ENCODE measurements around the gene STUM.

STUM gene

DNA sequence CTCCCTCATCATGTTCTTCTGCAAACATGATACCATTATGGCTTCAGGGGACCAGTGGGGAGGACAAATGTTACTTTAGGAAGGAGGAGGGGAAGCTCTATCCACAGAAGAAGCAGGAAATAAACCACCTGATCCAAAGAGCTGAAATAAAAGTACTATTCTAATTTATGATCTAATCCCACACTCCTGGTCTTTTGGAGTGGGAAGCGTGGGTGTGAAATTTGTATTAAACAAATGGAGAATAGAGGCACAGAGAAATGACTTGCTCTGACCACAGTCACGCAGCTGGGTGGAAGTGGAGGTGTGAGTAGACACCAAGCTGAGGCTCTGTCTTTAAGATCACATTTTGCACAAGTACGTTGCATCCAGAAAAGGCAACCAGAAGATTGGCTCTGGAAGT lies 14.5 kb upstream of the STUM start:
- no peak for DNase-seq

DNA sequence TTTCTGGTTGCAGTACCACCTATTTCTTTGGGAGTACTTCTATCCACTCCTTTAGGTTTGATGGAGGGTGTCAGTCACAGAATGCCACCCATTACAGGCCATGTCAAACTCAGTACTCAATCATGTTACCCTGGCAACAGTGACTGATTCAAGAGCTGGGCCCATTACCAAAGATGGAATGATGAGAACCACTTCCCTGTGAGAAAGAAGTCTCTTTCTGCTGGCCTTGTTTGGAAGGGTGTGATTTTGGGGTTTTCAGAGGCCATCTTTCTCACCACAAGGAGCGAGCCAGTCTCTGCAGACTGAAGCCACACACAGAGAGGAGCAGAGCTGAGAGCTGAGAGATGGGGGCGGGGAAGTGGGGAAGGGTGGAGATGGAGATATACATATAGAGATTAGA lies 13.9 kb upstream of the STUM start:
- DNase-seq = no peak

DNA sequence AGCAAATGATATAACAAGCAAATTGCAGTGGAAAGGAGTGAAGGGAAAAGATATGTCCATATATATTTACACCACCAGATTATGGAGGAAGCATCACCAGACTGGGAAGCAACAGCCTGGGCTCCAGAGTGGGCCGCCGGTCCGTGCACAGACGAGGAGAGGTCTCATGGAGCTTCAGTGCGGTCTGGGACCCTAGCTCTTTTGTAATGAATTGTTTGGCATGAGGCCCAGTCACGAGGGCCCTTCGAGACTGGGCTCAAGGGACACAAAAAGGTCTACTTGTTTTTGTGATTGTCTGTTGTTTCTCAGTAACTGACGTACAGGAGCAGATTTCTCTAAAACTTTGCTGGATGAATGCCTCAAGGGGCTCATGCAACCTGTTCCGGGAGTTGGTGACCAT lies 12.9 kb upstream of the STUM start:
- no peak for DNase-seq

DNA sequence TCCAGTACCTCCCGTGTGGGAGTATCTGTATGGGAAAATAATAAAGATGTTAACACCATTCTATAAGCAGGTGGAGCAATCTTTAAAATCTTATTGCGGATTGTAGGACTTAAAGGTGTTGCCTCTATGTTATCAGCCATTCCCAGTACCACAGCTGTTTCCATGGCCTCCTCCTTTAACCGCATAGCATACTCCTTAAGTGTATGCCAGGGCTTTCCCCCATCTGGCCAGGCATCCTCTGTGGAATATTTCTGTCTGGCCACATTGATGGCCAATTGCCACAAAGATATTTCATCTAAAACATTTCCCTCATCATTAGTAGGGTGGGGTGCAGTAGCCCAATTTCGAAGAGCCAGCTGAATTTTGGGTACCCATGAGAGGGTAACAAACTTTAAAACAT lies 7.3 kb upstream of the STUM start:
- DNase-seq = no peak

DNA sequence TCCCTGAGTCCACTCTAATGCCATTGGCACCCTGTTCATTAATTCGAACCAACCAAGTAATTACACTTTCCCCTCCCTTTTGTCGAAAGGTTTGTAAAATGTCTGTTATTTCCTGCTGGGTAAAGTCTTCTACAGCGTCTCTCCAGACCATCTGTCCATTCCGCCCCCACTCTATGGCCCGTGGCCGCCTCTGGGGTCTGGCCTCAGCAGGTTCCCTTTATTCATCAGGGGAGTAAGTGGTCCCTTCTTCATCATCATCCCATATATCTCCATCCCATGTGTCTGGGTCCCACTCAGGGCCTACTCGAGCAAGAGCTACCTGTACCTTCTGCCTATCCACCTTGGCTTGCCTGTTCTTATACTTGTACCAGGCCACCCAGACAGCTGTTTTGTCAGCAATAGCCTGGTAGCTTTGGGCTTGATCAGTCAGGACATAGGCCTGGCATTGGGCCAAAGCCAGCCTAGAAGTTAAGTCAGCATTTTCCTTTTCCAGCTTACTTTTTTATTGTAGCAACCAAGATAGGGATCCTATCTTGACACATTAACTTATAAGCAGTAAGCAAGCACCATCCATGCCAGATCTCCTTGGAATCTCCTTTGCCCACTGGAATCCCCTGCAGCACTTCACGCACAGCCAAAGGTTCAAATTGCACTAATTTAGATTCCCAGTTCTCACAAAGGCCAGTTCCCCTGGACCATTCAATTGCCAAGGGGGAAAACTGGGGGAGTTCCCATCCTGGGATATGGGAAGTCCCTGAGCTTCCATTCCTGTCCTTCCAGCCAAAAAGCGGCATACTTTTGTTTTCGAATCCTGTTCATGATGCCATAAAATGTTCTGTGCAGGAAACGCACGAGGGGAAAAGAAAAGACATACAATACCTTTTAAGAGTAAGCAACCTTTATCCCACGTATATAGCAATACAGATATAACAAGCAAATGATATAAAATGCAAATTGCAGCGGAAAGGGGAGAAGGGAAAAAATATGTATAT lies 6.6 kb upstream of the STUM start:
- no peak for DNase-seq

DNA sequence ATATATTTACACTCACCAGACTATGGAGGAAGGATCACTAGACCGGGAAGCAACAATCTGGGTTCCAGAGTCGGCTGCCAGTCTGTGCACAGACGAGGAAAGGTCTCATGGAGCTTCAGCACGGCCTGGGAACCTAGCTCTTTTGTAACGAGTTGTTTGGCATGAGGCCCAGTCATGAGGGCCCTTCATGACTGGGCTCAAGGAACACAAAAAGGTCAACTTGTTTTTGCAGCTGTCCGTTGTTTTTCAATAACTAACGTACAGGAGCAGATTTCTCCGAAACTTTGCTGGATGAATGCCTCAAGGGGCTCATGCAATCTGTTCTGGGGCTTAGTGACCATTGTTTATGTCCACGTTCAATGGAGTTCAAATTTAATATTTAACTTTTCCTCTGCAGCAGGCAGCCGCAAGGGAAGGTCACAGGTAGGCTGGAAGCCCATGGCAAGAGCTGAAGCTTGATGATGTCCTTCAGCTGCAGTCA lies 5.9 kb upstream of the STUM start:
- no peak for DNase-seq

DNA sequence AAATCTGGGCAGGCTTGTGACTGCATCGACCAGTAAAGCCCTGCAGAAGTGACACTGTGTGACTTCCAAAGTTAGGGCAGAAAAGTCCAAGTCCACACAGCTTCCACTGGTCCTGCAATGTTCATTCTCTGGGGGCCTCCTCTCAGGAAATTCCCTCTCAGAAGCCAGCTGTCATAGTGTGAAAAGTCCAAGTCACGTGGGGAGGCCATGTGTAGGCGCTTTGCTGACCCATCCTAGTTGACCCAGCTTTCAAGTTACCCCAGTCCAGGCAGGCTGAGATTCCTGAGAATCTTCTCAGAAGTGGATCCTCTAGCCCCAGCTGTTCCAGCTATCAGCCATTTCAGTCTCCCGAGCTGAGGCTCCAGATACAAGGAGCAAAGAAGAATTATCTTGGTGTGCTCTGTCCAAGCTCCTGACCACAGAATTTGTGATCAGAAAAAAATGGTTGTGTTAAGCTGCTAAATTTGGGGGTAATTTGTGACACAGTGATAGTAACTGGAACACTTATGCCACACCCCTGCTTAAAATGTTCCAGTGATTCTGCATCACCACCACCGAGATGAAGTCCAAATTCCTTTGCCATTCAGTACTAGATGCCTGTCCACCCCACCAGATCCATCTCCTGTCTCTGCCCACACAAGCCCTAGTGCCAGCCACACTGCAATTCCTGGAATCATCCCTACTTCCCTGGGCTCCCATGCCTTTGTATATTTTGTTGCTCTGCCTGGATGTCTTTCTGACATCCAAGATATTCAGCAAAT lies 2.5 kb upstream of the STUM start:
- no peak for DNase-seq

DNA sequence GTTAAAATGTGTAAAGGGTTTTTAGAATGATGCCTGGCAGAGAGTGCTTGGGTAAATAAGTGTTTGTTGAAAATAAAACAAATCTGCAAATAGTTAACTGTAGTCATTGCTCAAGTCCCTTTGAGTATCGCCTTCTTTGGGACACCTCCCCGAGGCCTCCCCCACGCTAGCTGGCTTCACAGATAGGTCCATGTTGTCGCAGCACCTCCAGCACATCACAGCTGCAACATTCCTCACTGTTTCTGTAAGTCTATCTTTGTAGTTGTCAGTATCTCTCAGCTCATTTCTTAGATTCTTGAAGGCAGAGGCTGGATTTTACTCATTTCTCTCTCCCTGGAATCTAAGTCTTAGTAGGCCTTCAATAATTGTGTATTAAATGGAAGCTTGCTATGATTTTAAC lies 1.6 kb upstream of the STUM start:
- DNase-seq = no peak

DNA sequence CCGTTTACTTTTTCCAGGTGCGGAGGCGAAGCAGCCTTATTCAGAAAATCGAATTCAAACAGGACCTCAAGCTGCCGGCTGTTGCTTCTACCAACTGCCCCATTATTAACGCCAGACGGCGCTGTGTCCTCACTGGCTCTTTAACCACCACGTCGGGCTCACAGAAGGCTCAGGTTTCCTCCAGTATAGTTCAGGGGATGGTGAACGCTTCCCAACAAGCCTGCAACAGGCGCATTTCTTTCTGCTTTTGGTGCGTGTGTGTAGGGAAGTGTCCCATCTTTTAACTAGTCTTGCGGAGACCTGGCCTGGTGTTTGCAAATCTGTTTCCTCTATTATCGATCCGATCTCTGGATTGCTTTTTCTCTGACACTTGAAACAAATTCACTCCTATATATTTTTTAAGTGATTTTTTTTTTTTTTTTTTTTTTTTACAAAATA lies 791 bp upstream of the STUM start:
- peak; percentile 65 for DNase-seq

DNA sequence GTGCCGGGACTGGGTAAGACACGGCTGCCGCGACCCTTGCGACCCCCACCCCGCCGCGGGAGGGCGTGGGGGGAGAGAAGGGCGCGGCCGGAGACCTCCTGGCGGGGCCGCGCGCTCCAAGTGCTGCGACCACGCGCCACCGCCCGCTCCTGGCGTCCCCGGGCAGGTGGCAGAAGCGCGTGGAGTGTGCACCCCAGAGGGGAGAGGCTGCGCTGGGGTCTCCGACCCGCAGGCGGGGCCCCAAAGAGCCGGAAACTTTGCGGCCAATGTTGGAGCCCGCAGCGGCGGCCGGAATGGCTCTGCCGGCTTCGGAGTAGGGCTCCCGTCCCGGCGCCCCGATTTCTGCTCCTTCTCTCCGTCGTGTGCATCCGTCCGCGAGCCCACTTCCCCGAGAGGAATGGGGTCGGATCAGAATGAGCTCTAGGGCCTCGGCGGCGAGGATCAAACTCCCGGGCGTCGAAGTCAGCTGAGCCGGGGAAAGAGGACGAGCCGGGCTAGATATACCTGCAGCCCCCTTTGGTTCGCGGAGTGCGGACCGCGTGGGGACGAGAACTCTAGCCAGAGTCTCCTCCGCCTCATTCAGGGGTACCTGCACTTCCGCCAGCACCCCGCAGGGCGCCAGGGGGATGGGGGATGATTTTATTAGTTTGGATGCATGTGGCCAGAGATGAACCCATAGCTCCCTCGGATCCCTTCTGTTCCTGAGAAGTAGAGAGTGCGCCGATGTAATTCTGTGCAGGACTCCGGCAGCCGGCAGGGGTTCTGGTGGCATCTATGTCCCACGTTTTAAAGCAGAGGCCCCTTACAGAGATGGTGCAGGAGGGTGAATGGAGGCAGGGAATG lies 751 bp downstream of the STUM start:
- DNase-seq = no peak

DNA sequence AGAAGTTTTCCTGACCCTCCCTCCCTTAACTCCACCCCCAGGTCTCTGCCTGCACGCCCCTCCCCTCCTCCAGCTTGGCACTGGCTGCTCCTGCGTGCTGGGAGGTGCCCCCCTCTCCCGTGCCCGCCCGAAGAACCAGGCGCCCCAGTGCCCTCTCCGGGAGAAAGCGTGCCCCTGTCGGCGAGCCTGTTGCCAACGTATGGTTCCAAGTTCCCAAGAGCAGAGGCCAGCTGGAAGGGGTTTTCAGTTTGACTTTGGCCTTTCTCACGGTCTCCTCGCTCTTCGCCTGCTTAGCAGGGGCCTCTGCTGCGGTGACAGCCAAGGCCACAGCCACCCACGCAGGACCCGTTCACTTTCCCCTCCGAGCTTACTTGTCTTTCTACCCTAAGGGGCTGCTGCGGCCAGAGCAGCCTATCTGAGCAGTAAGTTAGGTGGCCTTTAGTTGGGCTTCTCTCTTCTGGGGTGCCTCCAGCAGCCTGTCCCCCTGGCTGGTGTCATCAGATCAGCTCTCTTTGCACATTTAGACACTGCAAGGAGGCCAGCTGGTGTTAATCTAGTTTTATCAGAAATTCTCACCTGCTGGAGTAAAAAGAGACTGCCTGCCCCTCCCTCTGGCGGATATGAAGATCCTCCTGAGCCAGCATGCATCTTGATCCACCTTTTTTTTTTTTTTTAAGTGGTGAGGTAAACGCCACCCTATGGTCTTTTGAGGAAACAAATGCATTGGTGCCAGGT lies 1.5 kb downstream of the STUM start:
- peak; percentile 17 for DNase-seq

DNA sequence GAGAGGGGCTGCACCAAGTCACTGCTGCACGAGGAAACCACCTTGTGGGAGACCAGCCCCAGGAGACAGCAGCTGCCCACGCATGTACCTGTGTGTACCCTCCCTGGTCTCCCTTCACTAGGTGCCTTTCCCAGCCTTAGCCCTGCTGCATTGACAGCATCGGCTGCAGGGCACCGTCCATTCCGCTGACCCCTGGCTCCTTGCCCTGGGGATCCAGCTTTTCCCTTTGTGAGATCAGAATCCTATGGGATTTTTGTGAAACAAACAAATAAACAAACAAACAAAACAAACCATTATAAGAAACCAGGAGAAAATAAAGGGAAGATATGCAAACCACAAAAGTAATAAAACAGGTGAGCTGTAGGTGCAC lies 2.1 kb downstream of the STUM start:
- DNase-seq = no peak

DNA sequence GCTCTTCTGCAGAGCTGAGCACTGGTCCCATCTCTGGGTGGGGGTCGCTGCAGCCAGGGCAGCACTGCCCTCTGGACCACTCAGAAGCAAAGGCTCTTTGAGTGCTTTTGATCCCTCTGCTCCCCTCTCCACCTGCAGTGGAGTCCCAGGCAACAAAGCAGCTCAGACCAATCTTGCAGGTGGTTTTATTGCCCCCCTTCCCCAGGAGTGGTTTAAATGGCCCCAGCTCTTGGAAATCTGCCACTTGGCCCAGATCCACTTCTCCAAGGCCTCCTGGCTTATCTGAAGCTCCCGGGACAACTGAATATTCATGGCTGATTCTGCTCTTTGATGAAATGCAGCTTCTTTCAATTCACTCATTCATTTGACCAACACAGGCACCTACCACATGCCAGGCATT lies 2.7 kb downstream of the STUM start:
- DNase-seq = no peak

DNA sequence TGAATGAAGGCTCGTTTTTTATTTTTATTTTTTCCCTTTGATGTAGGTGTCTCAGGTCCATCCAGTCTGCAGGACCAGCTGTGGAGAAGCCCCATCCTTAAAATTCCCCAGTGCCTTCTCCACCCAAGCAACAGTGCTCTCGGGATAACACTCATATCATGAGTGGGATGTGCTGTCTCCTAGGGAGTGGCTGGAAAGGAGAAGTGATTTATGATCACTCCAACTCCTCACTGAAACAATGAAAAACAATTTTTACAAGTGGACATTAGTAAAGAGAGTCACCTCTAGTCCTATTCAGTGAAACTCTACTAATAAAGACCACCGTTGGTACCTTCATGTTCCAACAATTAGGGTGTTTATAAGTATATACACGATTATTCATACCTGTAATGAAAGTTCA lies 3.5 kb downstream of the STUM start:
- DNase-seq = no peak

DNA sequence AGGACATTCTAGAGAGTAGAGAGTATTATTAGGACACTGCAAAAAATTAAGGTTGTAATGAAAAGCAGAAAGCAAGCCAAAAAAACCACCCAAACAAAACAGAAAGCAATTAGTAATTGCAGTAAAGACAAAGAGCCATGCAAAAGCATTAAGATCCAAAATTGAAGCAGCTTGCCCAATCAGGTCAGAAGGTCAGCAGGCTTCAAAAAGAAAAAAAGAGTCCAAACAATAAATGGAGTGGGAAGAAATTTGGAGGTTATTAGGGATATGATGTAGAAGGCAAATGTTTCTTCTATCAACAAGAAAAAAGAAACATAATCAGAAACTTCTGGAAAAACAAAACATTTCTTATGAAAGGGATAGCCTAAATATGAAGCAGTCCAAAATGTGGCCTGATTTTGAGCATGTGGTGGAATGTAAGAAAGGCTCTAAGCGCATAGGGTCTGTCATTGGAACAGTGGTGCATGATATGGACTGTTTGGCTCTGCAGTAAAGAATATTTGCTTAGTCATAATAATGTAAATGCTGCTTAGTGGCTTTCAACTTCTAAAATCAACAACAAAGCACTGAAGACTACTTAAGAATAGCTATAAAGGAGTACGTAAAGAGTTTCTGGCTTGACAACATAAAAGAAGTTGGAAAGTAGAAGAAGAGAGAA lies 4.8 kb downstream of the STUM start:
- DNase-seq = no peak

DNA sequence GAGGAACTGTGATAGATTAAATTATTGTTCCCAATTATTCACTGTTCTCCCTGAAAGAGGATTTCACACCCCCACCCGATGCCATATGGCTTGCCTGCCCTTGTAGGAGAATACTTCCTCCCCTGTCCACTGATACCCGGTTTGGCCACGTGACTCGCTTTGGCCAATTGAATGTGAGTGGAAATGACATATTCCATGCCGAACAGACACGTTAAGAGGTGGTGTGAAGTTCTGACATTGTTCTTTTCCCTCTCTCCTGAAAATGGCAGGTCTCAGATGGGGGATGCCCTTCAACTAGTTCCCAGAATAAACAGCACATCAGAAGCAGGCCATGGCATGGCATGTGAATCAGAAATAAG lies 5.3 kb downstream of the STUM start:
- DNase-seq = no peak

DNA sequence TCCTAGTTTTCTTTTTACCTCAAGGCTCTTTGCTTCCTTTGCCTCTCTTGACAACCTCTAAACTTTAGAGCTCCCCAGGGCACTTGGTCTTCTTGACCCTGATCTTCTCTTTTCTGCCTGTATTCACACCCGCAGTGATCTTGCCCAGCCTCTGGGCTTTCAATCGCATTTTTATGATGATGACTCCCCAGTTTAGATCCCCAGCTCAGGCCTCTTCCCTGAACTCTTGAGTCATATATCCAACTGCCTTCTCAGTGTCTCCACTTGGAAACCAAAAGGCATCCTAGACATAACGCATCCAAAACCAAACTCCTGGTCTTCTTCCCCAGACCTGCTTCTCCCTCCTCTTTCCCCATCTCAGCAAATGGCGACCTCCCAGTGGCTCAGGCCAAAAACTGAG lies 6.5 kb downstream of the STUM start:
- DNase-seq = no peak

DNA sequence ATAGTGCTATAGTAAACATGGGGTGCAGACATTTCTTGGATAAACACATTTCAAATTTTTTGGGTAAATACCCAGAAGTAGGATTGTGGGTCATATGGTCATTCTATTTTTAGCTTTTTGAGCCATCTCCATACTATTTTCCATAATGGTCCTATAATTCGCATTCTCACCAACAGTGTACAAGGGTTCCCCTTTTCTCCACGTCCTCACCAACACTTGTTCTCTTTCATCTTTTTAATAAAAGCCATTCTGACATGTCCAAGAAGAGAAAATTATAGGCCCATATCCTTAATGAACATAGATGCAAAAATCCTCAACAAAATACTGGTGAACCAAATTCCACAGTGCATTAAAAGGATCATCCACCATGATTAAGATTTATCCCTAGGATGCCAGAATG lies 8.9 kb downstream of the STUM start:
- no peak for DNase-seq

DNA sequence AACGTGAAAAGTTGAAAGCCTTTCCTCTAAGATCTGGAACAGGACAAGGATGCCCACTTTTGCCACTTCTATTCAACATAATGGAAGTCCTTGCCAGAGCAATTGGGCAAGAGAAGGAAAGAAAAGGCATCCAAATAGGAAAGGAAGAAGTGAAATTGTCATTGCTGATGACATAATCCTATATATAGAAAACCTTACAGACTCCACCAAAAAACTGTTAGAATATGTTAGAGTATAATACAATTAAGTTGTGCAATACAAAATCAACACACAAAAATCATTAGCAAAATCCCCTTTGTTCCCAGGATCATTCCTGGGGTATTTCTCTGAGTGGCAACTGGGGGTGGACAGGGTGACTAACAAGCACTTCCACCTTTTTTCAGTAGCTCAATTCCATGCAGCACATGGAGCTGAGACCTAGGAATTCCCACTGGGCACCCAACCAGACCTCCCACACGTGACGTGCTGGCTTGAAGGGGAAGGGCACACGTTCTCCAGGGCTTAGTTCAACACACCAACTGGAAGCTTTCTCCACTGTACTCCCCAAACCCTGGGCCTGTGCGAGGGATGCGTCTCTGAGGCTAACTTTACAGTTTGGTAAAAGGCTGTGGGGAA lies 9.6 kb downstream of the STUM start:
- DNase-seq = no peak

DNA sequence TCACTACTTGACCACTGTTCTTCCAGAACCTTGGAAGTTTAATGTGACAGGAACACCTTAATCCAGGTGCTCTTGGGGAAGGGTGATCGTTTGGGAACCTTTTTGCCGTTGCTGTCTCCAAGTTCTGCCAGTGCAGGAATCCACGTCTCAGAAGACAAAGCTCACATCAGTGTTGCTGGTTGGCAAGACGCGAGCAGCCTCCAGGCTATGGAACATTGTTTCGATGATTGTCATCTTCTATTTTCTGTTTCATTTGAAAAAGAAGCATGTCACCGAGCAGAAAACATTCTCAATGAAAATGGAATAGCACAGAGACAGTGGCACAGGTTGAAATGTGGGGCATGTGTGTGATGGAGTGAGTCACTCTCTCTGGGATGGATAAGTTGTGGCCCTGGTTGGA lies 11.7 kb downstream of the STUM start:
- DNase-seq = no peak

DNA sequence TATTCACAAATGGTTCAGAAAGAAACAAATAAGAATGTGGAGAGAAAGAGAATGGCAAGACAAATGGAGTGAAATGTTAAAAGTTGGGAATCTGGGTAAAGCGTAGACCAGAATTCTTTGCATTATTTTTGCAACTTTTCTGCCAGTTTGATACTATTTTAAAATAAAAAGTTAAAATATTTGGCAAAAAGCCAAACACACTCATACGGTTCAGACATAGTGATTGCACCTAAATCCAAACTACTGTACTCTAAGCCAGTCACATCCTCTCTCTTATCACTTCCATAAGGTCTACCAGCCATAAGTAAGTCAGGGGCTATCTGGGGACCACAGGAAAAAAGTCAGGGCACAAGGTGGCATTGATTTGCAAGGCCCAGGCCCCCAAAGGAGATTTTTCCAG lies 14.4 kb downstream of the STUM start:
- DNase-seq = no peak

DNA sequence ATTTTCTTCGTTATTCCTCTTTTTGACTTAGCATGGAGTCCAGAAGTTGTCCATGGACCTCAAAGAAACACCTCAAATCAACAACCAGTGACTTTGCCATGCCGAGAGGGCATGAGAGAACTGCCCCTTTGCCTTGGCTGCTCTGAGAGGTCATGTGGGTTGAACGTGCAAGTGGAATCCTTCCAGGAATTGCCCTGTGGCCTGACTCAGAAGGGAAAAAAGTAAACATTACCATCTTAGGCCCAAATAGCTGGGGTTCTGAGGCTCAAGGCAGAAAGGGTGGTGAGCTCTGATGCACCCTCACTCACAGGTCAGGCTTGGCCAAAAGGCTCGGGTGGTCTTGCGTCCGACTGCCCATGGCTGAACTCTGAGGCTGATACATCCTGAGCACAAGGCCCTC lies 15.1 kb downstream of the STUM start:
- DNase-seq = no peak

Data from CD4-positive, alpha-beta T cell treated with Interleukin-12 subunit alpha and Interleukin-12 subunit beta, for 1 hour (primary cell).